Placental pericyte (primary cell): ENCODE data around the gene SHH. TPM values are rescaled to one million over a fixed set of nuclear protein-coding genes. Genes with fewer than 3 reads are reported as not detected.

Experiments
- total RNA-seq: library from RNA; depleted of rRNA; stranded (reverse); fragments of >200 nt; gene quantifications from 2 replicates; pipeline ENCODE4 v1.2.3, GENCODE V29; 2012

The SHH gene
- total RNA-seq = not detected in 2 replicates

GRCh38 chr7:155811895-155812761, at the start of gene SHH:
SHH (minus strand) TSS chr7:155812463; CDS start chr7:155812122, 341 bp downstream.

Other genes with a start within 250 kb of the SHH start
- 26.7 and 31.4 TPM in 2 replicates for gene RBM33, start 167.8 kb downstream of the SHH start, total RNA-seq